Measurements from ENCODE around the gene ENAH. TPM values are rescaled to one million over a fixed set of nuclear protein-coding genes. Genes with fewer than 3 reads are reported as not detected.
A peak's percentile ranks its signal among the peaks of the same experiment; 100 is the strongest.
"Not testable (repeated sequence)": the region's sequence is repeated elsewhere in the genome, so short reads cannot be mapped to it uniquely, and the experiment has no call there.

ENAH gene
- total RNA-seq, 2 donors from 2014 or later = 43.5 to 63.7 TPM

DNA sequence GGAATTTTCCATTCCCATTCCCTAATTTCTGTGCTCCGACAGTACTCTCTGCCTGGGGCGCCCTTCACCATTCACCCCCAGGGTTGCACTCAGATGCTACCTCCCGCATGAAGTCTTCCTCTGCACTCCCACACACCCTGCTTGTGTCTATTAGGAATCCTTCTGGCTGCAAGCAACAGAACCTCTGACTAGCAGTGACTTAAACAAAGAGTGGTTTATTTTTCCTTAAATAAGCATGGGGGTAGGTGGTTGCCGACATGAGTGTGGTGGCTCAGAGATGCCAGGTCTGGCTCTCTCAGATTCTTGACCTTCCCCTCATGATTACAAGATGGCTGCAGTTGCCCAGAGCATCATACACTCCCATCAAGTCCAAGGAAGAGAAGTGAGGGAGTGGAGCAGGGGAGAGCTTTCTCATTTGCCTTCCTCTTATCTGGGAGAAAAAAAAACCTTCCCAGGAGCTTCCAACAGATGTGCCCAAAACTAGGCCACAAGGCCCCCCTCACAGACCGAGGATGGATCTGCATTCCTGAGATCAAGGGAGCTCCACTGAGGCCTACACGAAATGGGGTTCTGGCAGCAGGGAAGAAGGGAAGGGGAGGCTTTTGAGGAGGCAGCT, 175.5 kb downstream of the ENAH start:
- H3K27me3 ChIP-seq = no peaks in the 10 kb centered on the region
- H3K9me3 ChIP-seq = no peaks in the 10 kb centered on the region
- H3K27ac ChIP-seq = no peak overlapping the region
- H3K4me3 ChIP-seq = no peak overlapping the region
- DNase-seq = no peak
- intact Hi-C loops (cut with DNase I) = loop anchor here (5.0 kb wide), 1 partner anchor 500 kb away; no protein-coding TSS in a partner anchor
- H3K36me3 ChIP-seq = no peaks in the 10 kb centered on the region
- no peak overlapping the region for H3K9ac ChIP-seq (ENCODE audit: low read depth in 2 of 2, low read length in 2 of 2)
- TF ChIP-seq, protein P1, sequence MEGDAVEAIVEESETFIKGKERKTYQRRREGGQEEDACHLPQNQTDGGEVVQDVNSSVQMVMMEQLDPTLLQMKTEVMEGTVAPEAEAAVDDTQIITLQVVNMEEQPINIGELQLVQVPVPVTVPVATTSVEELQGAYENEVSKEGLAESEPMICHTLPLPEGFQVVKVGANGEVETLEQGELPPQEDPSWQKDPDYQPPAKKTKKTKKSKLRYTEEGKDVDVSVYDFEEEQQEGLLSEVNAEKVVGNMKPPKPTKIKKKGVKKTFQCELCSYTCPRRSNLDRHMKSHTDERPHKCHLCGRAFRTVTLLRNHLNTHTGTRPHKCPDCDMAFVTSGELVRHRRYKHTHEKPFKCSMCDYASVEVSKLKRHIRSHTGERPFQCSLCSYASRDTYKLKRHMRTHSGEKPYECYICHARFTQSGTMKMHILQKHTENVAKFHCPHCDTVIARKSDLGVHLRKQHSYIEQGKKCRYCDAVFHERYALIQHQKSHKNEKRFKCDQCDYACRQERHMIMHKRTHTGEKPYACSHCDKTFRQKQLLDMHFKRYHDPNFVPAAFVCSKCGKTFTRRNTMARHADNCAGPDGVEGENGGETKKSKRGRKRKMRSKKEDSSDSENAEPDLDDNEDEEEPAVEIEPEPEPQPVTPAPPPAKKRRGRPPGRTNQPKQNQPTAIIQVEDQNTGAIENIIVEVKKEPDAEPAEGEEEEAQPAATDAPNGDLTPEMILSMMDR (IDR thresholded peaks at IDR 0.05) = no peak
- peaks cover 7% of the 10 kb centered on the region for H3K4me1 ChIP-seq

GRCh38 chr1:225476538-225476988, 176.4 kb downstream of the ENAH start:
- no peak overlapping the region for H3K27ac ChIP-seq
- intact Hi-C loops (cut with DNase I) = loop anchor here (5.0 kb wide), 1 partner anchor 501 kb away; no protein-coding TSS in a partner anchor
- H3K4me3 ChIP-seq = no peak overlapping the region
- H3K36me3 ChIP-seq = no peaks in the 10 kb centered on the region
- TF ChIP-seq, protein P1 (IDR thresholded peaks at IDR 0.05) = no peak
- no peaks in the 10 kb centered on the region for H3K9me3 ChIP-seq
- no peak overlapping the region for H3K9ac ChIP-seq (ENCODE audit: low read depth in 2 of 2, low read length in 2 of 2)
- DNase-seq = no peak
- H3K27me3 ChIP-seq = no peaks in the 10 kb centered on the region
- peaks cover 7% of the 10 kb centered on the region for H3K4me1 ChIP-seq

DNA sequence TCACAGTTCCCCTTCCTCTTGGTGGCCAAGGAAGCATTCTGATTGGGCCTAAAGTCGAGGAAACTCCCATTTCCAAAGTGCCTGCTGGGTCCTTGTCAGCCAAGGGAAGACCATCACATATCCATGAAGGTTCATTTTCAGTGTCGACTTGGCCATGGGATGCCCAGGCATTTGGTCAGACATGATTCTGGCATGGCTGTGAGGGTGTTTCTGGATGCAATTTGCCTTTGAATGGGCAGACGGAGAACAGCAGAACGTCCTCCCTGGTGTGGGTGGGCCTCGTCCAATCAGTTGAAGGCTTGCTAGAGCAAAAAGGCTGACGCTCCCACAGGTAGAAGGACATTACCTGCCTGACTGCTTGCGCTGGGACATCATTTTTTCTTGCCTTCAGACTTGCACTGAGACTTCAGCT, 176.8 kb downstream of the ENAH start:
- H3K27me3 ChIP-seq = no peaks in the 10 kb centered on the region
- TF ChIP-seq, protein P1 (IDR thresholded peaks at IDR 0.05) = no peak
- no peak overlapping the region for H3K27ac ChIP-seq
- intact Hi-C loops (cut with DNase I) = loop anchor here (5.0 kb wide), 1 partner anchor 501 kb away; no protein-coding TSS in a partner anchor
- H3K4me3 ChIP-seq = no peak overlapping the region
- no peaks in the 10 kb centered on the region for H3K36me3 ChIP-seq
- no peaks in the 10 kb centered on the region for H3K9me3 ChIP-seq
- no peak for DNase-seq
- H3K4me1 ChIP-seq = peaks cover 4% of the 10 kb centered on the region
- no peak overlapping the region for H3K9ac ChIP-seq (ENCODE audit: low read depth in 2 of 2, low read length in 2 of 2)

DNA sequence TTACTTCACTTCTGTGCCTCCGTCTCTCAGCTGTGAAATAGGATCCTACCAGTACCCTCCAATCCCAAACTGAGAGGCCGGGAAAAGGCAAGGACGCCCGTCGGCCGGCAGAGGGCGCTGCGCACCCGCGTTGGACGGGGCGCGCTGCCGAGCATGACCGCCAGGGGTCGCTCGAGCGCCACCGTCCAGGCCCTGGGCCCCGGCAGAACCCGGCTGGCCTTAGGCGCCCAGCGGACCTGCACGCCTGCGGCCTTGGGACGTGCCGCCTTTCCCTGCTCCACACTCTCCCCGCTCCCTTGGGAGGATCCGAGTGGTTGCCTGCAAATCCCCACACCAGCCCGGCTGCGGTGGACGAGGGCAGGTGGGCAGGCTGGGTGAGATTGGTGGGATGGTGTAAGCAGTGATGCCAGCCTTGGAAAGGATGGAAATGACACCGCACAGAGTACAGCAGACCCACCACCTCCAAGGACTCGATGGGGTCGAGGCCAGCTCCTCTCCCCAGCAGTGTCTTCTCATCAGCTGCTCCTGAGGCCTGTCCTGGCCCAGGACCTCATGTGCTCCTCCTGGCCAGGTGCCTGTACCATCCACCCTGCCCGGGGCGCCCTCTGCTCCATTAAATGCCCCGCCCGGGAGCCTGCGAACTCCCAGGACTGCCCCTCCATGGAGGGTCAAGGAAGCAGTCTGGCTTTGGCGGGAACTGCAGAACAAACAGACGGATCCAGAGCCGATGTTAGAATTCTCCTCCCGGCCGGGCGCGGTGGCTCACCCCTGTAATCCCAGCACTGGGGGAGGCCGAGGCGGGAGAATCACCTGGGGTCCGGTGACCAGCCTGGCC, 177.7 kb downstream of the ENAH start:
- H3K27ac ChIP-seq = no peak overlapping the region
- peak; percentile 58 for DNase-seq

GRCh38 chr1:225474439-225474985, 178.4 kb downstream of the ENAH start:
- Histone ChIP-seq H3K4me3 (no peak overlapping the region), H3K9me3 (no peaks in the 10 kb centered on the region), H3K27me3 (no peaks in the 10 kb centered on the region), H3K9ac (ENCODE audit: low read depth in 2 of 2, low read length in 2 of 2) (peak overlapping the region in 1 of 2 donors; percentile 30), H3K36me3 (no peaks in the 10 kb centered on the region), H3K27ac (no peak overlapping the region), H3K4me1 (no peaks in the 10 kb centered on the region)
- TF ChIP-seq, protein P1 (IDR thresholded peaks at IDR 0.05) = no peak
- intact Hi-C loops (cut with DNase I) = loop anchor here (2.0 kb wide), 2 partner anchors 298 to 370 kb away; no protein-coding TSS in a partner anchor
- peak; percentile 20 for DNase-seq

More for the DNA sequence above, 177.7 kb downstream of the ENAH start:
- Histone ChIP-seq H3K9ac (ENCODE audit: low read depth in 2 of 2, low read length in 2 of 2) (peak overlapping the region; percentile 30 to 60), H3K27me3 (no peaks in the 10 kb centered on the region), H3K4me1 (no peaks in the 10 kb centered on the region), H3K9me3 (no peaks in the 10 kb centered on the region), H3K4me3 (no peak overlapping the region), H3K36me3 (no peaks in the 10 kb centered on the region)
- TF ChIP-seq, protein P1 (IDR thresholded peaks at IDR 0.05) = peak; percentile 100
- intact Hi-C loops (cut with DNase I) = loop anchor here (2.0 to 5.0 kb wide), 3 partner anchors 298 to 502 kb away; no protein-coding TSS in a partner anchor

DNA sequence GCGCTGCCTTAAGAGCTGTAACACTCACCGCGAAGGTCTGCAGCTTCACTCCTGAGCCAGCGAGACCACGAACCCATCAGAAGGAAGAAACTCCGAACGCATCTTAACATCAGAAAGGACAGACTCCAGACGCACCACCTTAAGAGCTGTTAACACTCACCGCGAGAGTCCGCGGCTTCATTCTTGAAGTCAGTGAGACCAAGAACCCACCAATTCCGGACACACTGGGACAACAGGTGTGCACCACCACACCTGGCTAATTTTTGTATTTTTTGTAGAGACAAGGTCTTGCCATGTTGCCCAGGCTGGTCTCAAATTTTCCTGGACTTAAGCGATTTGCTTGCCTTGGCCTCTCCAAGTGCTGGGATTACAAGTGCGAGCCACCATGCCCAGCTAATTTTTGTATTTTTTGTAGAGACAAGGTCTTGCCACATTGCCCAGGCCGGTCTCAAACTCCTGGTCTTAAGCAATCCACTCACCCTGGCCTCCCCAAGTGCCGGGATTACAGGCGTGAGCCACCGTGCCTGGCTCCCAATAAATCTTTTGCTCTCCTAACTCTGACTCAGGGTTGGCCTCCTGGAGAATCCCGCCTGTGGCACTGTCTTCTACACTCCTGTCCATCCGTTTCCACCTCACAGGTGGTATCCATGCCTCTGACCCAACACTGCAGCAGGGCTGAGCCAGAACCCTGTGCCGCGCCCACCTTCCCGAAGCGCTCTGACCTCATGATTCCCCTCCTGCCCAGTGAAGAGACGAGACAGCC, 179.1 kb downstream of the ENAH start:
- not testable (repeated sequence) for H3K36me3 ChIP-seq, H3K4me3 ChIP-seq
- DNase-seq = peak; percentile 18

GRCh38 chr1:225473266-225473665, 179.7 kb downstream of the ENAH start:
- DNase-seq = peak; percentile 24
- H3K4me3 ChIP-seq; intact Hi-C loops (cut with DNase I): not testable (repeated sequence)

More for the DNA sequence above, 179.1 kb downstream of the ENAH start:
- not testable (repeated sequence) for H3K9me3 ChIP-seq, H3K27ac ChIP-seq, H3K27me3 ChIP-seq, H3K4me1 ChIP-seq
- peak overlapping the region in 1 of 2 donors; percentile 30 for H3K9ac ChIP-seq (ENCODE audit: low read depth in 2 of 2, low read length in 2 of 2)
- intact Hi-C loops (cut with DNase I) = loop anchor here (2.0 kb wide), 2 partner anchors 299 to 371 kb away; no protein-coding TSS in a partner anchor

More at GRCh38 chr1:225473266-225473665, 179.7 kb downstream of the ENAH start:
- H3K9ac ChIP-seq (ENCODE audit: low read depth in 2 of 2, low read length in 2 of 2); H3K4me1 ChIP-seq; H3K9me3 ChIP-seq; H3K36me3 ChIP-seq; H3K27ac ChIP-seq; H3K27me3 ChIP-seq: not testable (repeated sequence)

Measured in colonic mucosa (tissue), 4 donors.